ENCODE measurements around the gene CTF1. TPM values are rescaled to one million over a fixed set of nuclear protein-coding genes. Genes with fewer than 3 reads are reported as not detected.
A peak's percentile ranks its signal among the peaks of the same experiment; 100 is the strongest.

The CTF1 gene
- total RNA-seq, 1 experiment from 2014 or later: 1.4 TPM

- no peak for TF ChIP-seq ZNF532 (CRISPR knock-in tag; IDR thresholded peaks at IDR 0.05; ENCODE audit: borderline replicate concordance)
Measured at GRCh38 chr16:30903002-30903401, 6.6 kb downstream of the CTF1 start (continued).

- Mint-ChIP-seq H3K9me3 (peaks cover 3% of the 10 kb centered on the region; the same call in 1 of the 2 replicates), H3K4me1 (peaks cover 9% of the 10 kb centered on the region), H3K36me3 (no peaks in the 10 kb centered on the region), H3K4me3 (no peak overlapping the region), H3K27me3 (ENCODE audit: low read depth) (peaks cover 26% of the 10 kb centered on the region), H3K27ac (peak overlapping the region; percentile 57; the same call in 1 of the 2 replicates)
- no peak for ATAC-seq
- no peak for DNase-seq (ENCODE audit: low spot score)
- CTCF ChIA-PET: interaction anchor here (5.1 kb wide), 1 partner anchor 58 kb away, joined by 95 read pairs; no protein-coding TSS in a partner anchor
- TF ChIP-seq MLX (CRISPR knock-in tag; IDR thresholded peaks at IDR 0.05): no peak
- TF ChIP-seq EMX1 (CRISPR knock-in tag; IDR thresholded peaks at IDR 0.05): no peak
- TF ChIP-seq NR2C2 (CRISPR knock-in tag; IDR thresholded peaks at IDR 0.05): no peak
- TF ChIP-seq GABPB1 (CRISPR knock-in tag; IDR thresholded peaks at IDR 0.05): no peak
- no peak for TF ChIP-seq SP1 (CRISPR knock-in tag; conservative IDR thresholded peaks at IDR 0.05)
- TF ChIP-seq CDX4 (CRISPR knock-in tag; IDR thresholded peaks at IDR 0.05; ENCODE audit: borderline replicate concordance): no peak
- TF ChIP-seq E2F1 (CRISPR knock-in tag; IDR thresholded peaks at IDR 0.05): no peak
- TF ChIP-seq ESRRA (CRISPR knock-in tag; IDR thresholded peaks at IDR 0.05; ENCODE audit: borderline replicate concordance): no peak
- TF ChIP-seq ZNF532 (CRISPR knock-in tag; IDR thresholded peaks at IDR 0.05; ENCODE audit: borderline replicate concordance): no peak
- TF ChIP-seq FOXJ3 (CRISPR knock-in tag; IDR thresholded peaks at IDR 0.05; ENCODE audit: borderline replicate concordance): no peak
- TF ChIP-seq OVOL2 (CRISPR knock-in tag; IDR thresholded peaks at IDR 0.05; ENCODE audit: borderline replicate concordance): no peak
- POLR2A ChIA-PET: no interaction called here
Measured at GRCh38 chr16:30903596-30903995, 7.2 kb downstream of the CTF1 start.
